HG02759 (cell line): Measurements from ENCODE around the gene MCCD1.
"Not testable (repeated sequence)": the region's sequence is repeated elsewhere in the genome, so short reads cannot be mapped to it uniquely, and the experiment has no call there.

Experiments
- ATAC-seq: cut with Tn5 transposase; IDR thresholded peaks from one replicate; pipeline ENCODE4 v1.9.1; 2021; ENCODE audit warnings: mild to moderate bottlenecking, moderate library complexity; ENCODE audit not compliant: unreplicated experiment

Gene MCCD1

DNA sequence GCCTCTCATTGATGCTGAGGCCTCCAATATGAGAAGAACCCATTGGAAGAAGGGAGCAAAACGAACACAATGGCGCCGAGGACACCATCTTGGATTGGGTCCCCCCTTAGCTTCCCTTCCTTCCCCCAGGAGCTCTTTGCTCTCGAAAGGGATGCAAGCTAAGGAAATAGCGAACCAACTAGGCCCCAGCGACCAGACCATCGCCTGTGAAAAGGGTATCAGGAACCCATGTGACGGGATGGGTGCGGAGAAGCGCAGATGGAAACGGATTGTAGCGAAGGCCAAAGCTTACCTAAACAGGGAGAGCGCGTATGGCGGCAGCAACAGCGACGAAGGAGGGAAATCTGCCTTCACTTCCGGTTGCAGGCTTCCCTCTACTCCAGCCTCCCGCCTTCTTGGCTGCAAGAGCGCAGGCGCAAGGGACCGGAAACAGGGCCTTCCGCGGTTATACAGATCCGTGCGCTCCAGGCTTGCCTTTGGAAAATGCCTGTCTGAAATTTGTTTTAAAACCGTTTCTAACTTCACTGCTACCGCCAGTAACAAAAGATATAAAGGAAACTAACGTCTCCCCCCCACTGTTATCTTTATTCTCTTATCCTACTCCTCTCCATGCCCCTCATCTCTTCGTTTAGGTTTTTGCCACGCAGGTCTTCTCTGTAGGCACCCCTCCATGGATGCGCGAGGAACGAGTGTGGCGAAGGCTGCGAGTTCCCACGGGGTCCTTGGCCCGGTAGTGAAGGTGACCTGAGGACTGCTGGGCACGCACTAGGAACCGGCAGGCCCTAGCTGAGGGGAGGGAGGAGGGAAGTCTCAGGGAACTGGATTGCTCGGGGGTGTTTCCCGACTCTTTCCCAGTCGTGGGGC is 13.1 kb downstream of the MCCD1 start, which contains the start of gene DDX39B:
Gene DDX39B (minus strand): TSS at position 346 of the 864 bp plus-strand sequence. CDS start 1,471 bp downstream, outside the sequence.
- peak; percentile 70 for ATAC-seq

DNA sequence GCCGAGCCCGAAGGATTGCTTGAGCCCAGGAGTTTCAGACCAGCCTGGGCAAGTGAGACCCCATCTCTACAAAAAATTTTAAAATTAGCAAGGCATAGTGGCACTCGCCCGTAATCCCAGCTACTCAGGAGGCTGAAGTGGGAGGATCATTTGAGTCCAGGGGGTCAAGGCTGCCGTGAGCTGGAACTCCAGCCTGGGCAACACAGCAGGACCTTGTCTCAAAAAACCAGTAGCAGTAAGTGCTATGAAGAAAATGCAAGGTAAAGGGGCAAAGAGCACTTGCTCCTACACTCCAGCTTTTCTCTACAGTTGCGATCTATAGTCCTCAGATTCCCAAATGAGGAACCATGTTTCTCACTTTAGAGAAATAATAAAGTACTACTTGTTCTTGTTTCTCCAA is 14.9 kb downstream of the MCCD1 start:
- no peak for ATAC-seq

DNA sequence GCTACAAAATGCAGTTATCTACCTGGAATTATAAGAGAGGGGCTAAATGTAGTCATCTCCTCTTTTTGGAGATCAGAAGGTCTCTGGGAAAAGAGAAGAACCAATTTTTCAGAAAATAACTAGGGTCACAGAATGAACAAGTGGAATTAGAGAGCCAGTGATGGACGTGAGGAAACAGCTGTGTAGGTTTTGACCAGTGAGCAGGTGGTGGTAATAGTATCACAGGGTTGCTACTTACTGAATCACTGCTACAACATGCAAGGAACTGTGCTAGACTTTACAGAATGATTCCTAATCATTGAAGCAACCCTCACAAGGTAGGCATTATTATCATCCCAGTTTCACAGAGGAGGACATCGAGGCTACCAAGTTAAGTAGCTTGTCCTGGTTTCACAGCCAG is 15.9 kb downstream of the MCCD1 start:
- ATAC-seq, result no peak

DNA sequence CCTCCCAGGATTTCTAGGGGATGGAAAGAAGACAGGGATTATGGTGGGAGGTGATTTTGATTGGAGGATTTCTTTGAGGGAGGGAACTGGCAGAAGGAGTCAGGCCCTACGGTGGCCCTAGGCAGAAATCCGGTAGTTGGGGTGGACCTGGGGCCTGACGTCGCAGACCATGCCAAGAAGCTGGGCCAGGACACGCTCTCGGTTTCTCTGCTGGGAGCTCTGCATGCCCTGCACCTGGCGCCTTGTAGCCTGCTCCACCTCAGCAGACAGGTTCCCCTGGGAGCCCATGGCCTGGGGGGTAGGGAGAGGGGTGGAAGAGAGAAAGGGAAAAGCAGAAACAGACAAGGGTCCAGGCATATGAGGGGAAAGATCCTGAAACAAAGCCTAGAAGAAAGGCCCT is 16.5 kb downstream of the MCCD1 start:
- no peak for ATAC-seq

DNA sequence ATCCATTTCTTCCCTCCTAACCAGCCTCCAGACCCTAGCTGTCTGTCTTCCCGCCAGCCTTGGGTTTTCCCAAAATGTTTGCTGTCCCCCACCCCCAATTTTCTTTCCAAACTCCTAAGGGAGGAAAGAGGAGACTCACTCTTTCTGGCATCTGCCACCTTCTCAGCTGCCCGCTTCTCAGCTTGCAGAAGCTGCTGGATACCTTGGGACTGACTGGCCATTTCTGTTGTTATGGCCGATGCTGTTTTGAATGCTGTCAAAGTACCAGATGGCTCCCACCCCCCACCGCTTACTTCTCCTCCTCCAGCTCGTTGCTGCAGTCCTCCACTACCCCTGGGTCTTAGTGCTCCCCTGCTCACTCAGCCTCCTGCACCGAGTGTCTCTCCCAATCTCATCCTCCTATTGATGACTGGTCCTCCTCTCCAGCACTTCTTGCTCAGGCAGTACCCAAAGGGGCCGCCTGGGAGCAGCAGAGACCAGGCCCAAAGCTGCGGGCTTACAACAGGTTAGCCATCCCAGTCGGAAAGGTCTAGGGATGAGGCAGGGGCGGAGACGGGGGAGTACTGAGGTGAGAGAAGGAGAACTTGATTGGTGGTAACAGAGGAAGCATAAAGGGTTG is 17.7 kb downstream of the MCCD1 start, which contains the start of gene ATP6V1G2:
Gene ATP6V1G2 (minus strand): TSS at position 270 of the 619 bp plus-strand sequence. CDS start 49 bp downstream, at position 221.
- peak; percentile 48 for ATAC-seq

DNA sequence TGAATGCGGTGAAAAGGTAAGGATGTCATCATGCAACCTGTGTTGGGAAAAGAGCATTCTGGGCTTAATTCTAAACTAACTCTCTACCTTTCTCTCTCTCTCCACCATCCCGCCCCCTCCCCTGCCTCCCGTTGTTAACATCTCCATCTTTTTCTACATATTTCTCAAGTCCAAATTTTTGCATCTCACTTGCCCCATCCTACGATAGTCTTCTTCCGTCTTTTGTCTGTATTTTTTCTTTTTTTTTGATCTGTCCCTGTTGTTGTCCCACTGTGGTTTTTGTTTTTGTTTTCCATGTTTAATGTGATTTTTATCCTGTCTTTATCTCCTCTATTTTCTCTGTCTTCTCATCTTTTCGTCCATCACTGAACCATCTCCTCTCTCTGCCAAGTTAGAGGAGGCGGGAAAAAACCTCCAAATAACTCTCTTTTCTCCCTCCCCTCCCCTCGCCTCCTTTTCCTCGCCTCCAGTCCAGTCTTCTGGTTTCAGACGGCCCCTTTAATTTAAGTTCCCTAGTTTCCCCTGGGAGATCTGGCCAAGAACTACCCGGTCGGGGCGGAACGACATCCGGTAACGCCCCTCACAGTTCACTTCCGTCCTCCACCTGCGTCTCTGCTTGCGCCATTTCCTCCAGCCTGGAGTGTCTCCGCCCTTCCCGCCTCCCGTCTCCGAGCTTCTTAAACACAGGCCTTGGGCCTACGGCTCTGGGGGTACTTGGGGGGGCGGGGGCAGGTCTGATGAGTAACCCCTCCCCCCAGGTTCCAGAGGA is 18.4 kb downstream of the MCCD1 start, which contains the start of gene NFKBIL1:
Gene NFKBIL1 (plus strand): TSS at position 651 of the 769 bp plus-strand sequence. CDS start 87 bp downstream, at position 738.
- ATAC-seq, result peak; percentile 66

DNA sequence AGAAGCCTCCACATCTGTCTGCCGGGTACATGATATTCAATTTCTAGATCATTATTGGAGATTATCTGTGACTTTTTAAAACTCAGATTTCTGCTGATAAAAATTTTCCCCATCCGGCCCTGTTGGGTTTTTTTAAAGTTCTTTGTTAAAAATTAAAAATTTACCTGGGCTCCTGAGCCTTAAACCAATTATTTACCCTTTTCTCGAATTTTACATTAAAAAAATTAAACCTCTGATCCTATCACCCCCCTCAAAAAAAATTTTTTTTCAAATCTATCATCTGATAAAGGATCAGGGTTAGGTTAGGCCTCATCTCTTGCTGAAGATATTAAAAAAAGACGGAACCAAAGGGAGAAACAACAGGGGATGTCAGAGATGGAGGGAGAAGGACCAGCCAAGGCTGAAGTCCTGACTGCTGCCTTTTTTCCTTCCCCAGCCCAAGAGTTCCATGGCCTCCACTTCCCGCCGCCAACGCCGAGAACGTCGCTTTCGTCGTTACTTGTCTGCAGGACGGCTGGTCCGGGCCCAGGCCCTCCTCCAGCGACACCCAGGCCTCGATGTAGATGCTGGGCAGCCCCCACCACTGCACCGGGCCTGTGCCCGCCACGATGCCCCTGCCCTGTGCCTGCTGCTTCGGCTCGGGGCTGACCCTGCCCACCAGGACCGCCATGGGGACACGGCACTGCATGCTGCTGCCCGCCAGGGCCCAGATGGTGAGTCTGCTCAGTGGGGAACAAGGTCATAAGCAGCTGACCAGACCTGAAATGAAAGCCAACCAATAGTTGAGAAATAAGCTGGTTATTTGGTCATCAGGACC is 19.2 kb downstream of the MCCD1 start:
- ATAC-seq, result no peak

DNA sequence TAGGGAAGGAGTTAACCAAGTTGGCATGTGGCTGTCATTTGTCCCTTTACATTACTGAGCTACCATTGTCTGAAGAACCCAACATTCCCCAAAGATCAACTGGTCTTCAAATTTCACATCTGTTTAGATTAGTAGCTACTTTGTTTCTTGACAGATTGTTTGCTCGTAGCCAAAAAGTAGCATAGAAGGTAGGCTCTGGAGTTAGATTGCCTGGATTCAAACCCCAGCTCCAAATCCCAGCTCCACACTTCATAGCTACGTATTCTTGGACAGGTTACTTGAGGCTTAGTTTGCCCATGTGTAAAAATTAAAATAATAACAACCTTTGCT is 19.7 kb downstream of the MCCD1 start:
- ATAC-seq, result no peak

DNA sequence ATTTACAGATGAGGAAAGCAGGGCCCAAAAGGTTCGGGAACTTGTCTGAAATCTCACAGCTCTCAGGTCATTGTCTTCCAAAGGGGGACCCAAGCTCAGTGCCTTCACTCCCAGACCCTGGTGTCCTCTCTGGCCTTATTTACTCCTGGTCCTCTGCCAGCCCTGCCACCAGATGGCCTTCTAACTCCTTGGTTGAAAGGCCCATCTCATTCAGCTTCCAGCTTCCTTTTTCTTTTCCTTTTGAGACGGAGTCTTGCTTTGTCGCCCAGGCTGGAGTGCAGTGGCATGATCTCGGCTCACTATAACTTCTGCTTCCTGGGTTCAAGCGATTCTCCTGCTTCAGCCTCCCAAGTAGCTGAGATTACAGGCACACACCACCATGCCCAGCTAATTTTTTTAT is 22.6 kb downstream of the MCCD1 start:
- ATAC-seq, result not testable (repeated sequence)

DNA sequence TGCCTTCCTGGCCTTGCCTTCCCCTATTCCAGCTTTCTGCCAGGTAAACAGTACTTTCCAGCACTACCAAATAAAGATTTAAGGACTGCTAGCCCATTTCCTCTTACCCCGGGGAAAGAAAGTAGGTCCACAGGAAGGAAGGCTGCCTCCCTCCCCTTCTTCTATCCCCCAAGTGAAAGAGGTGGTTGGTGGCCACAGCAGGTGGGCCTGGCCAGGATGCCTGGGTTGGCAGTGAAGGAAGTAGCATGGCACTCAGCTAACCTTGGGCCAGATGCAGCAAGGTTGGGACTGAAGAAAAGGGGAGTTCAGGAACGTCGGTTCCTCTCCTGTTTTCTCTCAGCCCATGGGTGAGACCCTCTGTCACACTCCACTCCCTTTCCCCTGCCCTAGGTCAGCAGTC is 27.5 kb downstream of the MCCD1 start:
- ATAC-seq, result no peak

DNA sequence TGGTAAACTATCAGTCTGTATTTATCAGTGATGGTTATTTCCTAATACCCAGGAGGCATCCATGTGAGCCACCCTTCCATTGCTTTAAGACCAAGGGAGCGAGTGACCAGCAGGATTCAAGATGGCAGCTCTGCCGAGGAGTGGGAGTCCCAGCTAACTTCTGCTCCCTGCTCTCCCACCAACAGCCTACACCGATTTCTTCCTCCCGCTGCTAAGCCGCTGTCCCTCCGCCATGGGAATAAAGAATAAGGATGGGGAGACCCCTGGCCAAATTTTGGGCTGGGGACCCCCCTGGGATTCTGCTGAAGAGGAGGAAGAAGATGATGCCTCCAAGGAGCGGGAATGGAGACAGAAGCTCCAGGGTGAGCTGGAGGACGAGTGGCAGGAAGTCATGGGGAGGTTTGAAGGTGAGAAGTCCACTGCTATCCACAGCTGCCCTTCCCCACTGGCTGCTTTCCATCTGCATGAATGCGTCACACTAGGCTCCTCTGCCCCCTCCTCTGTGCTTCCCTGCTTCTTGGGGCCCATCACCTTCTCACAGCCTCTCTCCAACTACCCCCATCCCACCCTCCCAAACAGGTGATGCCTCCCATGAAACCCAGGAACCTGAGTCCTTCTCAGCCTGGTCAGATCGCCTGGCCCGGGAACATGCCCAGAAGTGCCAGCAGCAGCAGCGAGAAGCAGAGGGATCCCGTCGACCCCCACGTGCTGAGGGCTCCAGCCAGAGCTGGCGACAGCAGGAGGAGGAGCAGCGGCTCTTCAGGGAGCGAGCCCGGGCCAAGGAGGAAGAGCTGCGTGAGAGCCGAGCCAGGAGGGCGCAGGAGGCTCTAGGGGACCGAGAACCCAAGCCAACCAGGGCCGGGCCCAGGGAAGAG is 28.9 kb downstream of the MCCD1 start:
- no peak for ATAC-seq

DNA sequence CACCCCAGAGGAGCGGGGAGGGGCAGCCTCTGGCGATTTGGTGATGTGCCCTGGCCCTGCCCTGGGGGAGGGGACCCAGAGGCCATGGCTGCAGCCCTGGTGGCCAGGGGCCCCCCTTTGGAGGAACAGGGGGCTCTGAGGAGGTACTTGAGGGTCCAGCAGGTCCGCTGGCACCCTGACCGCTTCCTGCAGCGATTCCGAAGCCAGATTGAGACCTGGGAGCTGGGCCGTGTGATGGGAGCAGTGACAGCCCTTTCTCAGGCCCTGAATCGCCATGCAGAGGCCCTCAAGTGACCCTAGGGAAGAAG is 29.5 kb downstream of the MCCD1 start:
- no peak for ATAC-seq

DNA sequence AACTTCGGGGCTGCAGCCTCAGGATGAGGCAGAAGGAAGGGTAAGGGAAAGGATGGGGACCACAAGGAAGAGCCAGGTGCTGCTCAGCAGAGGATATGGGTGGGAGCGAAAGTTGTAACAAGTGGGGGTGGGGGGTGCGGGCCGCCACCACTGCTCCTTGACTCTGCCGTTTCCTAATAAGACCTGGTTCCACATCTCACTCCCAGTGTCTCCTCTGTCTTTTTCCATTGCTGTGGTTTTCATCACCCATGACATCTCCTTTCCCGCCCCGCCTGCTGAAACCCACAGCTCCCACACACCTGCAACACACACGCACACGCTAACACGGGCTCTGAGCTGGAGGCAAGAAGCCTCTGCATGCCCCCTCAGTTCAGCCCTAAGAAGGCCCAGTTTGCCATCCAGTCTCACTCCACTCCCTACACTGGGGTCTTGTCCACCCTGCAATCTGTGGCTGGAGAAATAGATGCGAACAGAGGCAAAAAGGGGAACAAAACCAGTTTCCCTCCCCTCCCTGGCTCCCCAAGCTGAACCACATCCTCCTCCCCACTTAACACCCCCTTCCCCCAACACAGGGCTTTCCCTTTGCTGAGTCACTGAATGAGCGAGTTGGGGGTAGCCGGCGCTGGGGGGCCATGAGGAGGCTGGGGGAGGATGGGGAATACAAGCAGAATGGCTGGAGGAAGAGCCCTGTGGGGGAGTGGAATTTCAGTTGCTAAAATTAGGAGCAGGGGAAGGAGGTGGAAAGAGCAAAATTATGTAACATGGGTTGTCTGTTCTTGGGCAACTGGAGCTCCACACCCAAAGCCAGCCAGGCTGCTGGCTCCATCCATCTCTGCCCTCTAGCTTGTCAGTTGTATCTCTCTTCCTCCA is 30.1 kb downstream of the MCCD1 start:
- ATAC-seq, result no peak

DNA sequence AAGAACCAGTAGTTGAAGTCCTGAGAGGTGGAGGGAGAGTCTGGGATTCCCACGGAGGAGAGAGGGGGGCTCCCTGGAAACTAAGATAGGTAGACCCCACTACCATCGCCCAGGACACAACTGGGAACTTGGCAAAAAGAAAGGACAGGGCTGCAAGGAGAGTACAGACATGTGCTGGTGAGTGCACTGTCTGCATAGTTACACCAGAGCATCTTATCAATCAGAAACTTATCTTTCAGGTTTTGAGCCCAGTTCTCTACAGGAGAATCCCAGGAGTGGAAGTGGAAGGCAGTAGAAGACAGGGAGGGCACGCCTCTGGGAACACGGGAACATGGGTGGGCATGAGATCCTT is 30.8 kb downstream of the MCCD1 start:
- ATAC-seq, result no peak

DNA sequence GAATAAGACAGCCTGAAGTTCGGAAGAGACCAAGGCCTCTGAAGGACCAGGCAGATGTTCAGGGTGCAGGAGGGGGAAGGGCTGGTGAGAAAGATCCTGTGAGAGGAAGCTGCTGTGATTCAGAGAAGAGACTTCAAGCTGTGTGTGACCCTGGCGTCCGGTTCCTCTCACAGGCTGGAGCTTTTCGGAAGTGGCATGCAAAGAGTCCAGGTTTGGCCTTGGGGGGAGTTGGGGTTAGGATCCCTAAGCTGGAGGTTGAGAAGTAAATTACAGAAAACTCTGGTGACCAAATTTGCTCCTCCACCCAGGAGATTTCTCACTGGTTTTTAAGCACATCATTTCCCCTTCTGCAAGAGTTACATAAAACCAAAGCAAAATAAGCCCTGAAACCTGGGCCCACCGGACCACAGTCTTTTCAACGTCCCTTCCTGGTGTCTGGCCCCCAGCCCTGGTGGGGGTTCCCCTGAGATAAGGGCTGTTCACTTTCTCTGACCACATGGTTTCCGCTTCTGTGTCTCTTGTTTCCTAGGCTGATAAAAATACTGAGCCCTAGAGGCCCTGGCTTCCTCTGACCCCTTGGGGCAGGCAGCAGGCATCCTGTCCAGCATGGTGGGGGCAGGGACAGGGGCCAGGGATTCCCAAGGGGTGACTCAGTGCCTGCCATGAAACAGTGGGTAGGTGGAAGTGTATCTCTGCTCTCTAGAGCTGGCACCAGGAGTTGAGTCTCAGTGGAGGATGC is 31.4 kb downstream of the MCCD1 start:
- peak; percentile 68 for ATAC-seq

DNA sequence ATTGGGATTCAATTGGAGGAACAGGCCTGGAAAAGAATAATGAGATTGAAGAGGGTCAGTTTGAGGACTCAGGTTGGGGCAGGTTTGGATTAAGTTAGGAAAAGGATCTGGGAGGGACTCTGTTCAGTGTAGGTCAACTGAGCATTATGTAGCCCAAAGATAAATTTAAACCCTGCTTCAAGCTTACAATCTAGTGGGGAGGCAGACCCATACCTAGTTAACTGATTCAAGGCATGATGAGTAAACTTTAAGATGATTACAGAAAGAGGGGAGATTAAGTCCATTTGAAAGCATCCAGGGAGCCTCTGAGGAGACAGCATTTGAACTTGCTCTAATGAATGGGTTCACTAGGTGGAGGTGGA is 31.9 kb downstream of the MCCD1 start:
- no peak for ATAC-seq

DNA sequence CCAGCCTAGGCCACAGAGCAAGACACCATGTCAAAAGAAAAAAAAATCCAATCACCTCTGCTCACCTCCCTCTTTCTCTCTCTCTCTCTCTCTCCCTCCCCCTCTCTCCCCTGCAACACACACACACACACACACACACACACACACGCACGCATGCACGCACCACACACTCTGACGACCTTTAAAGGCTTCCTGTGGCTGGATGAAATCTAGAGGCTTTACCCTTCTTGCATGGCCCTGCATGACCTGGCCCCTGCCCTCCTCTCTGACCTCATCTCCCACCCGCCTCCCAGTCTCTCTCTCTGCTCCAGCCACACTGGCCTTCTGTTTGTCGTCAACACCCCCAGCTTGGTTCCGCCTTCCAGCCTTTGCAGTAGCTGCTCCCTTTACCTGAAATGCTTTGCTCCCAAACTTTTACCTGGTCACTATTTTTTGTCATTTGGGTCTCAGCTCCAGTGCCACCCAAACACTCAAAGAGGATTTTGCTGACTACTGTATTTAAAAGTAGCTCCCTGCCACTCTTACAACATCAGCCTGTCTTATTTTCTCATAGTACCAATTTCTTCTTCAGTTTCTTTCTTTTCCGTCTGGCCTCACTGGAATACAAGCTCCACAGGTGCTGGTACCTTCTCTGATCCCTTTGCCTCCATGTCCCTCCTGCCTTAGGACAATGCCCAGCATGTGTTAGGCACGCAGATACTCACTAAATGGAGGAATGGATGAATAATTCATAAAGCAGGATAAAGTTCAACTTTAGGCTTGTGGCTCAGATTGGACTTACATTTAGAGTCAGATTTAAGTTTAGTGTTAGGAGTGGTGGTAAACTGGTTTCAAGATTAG is 39.0 kb downstream of the MCCD1 start:
- ATAC-seq, result no peak
